Keratinocyte (primary cell): ENCODE measurements around the gene HAUS2.

Experiments
- CTCF ChIP-seq, 3 experiments: IDR thresholded peaks in 1 of 3; conservative IDR thresholded peaks in 1 of 3; optimal IDR thresholded peaks in 1 of 3; 2 replicates in 2 of 3; 3 replicates in 1 of 3; pipeline versions ENCODE3 to v1.5.1; 2011; ENCODE audit warnings: low read length in 3 of 3, mild to moderate bottlenecking in 3 of 3, moderate library complexity in 2 of 3, control low read depth in 1 of 3, inconsistent platforms in 1 of 3; ENCODE audit not compliant: insufficient read depth in 2 of 3; ENCODE audit errors: extremely low read depth in 1 of 3
- EZH2 ChIP-seq: IDR thresholded peaks from one replicate; pipeline ENCODE4 v1.6.1; 2012; ENCODE audit warnings: inconsistent platforms, mild to moderate bottlenecking, low read length, moderate library complexity

- TF ChIP-seq CTCF (optimal IDR thresholded peaks at IDR 0.05 in 1 of 3, IDR thresholded peaks at IDR 0.05 in 1 of 3, conservative IDR thresholded peaks at IDR 0.05 in 1 of 3; ENCODE audit: extremely low read depth in 1 of 3, insufficient read depth in 2 of 3, low read length in 3 of 3), result no peak
- TF ChIP-seq EZH2, result no peak
These were observed 755 bp upstream of the HAUS2 start for GRCh38 chr15:42547918-42548248.
